GM18526 (cell line): ENCODE results near the gene TNNC1.

Experiments
- POLR2A ChIP-seq: IDR thresholded peaks from 3 replicates; pipeline ENCODE4 v1.6.1; 2011; ENCODE audit not compliant: insufficient read length; ENCODE audit errors: extremely low read depth

The TNNC1 gene

GRCh38 chr3:52453496-52454249, at the start of gene TNNC1:
Gene TNNC1, minus strand, starts transcription at chr3:52454041. Its CDS starts 26 bp downstream, at chr3:52454015.
- TF ChIP-seq POLR2A: no peak

GRCh38 chr3:52502808-52503350, 49.0 kb upstream of the TNNC1 start:
- TF ChIP-seq POLR2A: no peak

GRCh38 chr3:52502001-52502400, 48.2 kb upstream of the TNNC1 start:
- no peak for TF ChIP-seq POLR2A

GRCh38 chr3:52501046-52501445, 47.2 kb upstream of the TNNC1 start:
- no peak for TF ChIP-seq POLR2A

GRCh38 chr3:52498137-52499054, 44.6 kb upstream of the TNNC1 start:
- TF ChIP-seq POLR2A: no peak

- no peak for TF ChIP-seq POLR2A
Measured at GRCh38 chr3:52495777-52496602, 42.1 kb upstream of the TNNC1 start.

- TF ChIP-seq POLR2A: no peak
Measured at GRCh38 chr3:52494886-52495495, 41.1 kb upstream of the TNNC1 start, which contains the start of gene STAB1. Gene STAB1, plus strand, starts transcription at chr3:52495338. Its CDS starts 76 bp downstream, at chr3:52495414.

- TF ChIP-seq POLR2A: no peak
Measured at GRCh38 chr3:52494445-52494844, 40.6 kb upstream of the TNNC1 start.

GRCh38 chr3:52493232-52494017, 39.6 kb upstream of the TNNC1 start:
- TF ChIP-seq POLR2A: no peak

- TF ChIP-seq POLR2A: no peak
Measured at GRCh38 chr3:52492059-52492458, 38.2 kb upstream of the TNNC1 start.

GRCh38 chr3:52490939-52491526, 37.2 kb upstream of the TNNC1 start:
- TF ChIP-seq POLR2A: no peak

GRCh38 chr3:52490035-52490938, 36.4 kb upstream of the TNNC1 start:
- TF ChIP-seq POLR2A: no peak
